ENCODE data around the gene SNAP47.

GRCh38 chr1:227768640-227769039, 33.4 kb downstream of the SNAP47 start:
- TF ChIP-seq EZH2 (IDR thresholded peaks at IDR 0.05; ENCODE audit: insufficient read depth, poor library complexity, severe bottlenecking) (no peak), EZH2phosphoT487 (IDR thresholded peaks at IDR 0.05; ENCODE audit: insufficient read depth, low read depth) (no peak)

Data from GM23248 (cell line).